GM06990 (cell line): ENCODE results near the gene EGFLAM.

Source experiments
- DNase-seq: peaks from one replicate; pipeline ENCODE4 v3.0.0-alpha.2; 2011; ENCODE audit not compliant: insufficient read length; ENCODE audit errors: extremely low read depth
- H3K27me3 ChIP-seq: replicated peaks from 2 replicates; pipeline ENCODE4 v1.6.0; 2011; ENCODE audit warnings: low read length; ENCODE audit not compliant: control insufficient read depth, insufficient read depth
- H3K36me3 ChIP-seq: 2 replicates; pipeline ENCODE4 v1.5.1; 2011; ENCODE audit warnings: low read length; ENCODE audit not compliant: control insufficient read depth, insufficient read depth
- H3K4me3 ChIP-seq: replicated peaks from 2 replicates; pipeline ENCODE4 v1.5.1; 2011; ENCODE audit warnings: low read depth, mild to moderate bottlenecking, control low read depth, low read length
- CTCF ChIP-seq: IDR thresholded peaks from 2 replicates; pipeline ENCODE4 v1.5.1; 2011; ENCODE audit warnings: low read length, control low read depth, mild to moderate bottlenecking, inconsistent platforms; ENCODE audit not compliant: insufficient read depth, poor library complexity, severe bottlenecking

EGFLAM gene

GRCh38 chr5:38438757-38439156 is 180.4 kb downstream of the EGFLAM start:
- no peak for DNase-seq
- no peaks in the 10 kb centered on the region for H3K27me3 ChIP-seq
- TF ChIP-seq CTCF = no peak
- H3K36me3 ChIP-seq = no peaks in the 10 kb centered on the region
- no peak overlapping the region for H3K4me3 ChIP-seq

- peak; percentile 86 for TF ChIP-seq CTCF
- DNase-seq = peak; percentile 18
- Histone ChIP-seq H3K27me3 (no peaks in the 10 kb centered on the region; the same call in 1 of the 2 replicates), H3K4me3 (no peak overlapping the region), H3K36me3 (no peaks in the 10 kb centered on the region)
Measured at GRCh38 chr5:38441453-38442246, 183.3 kb downstream of the EGFLAM start.

GRCh38 chr5:38442247-38442573 is 183.9 kb downstream of the EGFLAM start:
- Histone ChIP-seq H3K4me3 (no peak overlapping the region), H3K27me3 (no peaks in the 10 kb centered on the region; the same call in 1 of the 2 replicates), H3K36me3 (no peaks in the 10 kb centered on the region)
- DNase-seq = no peak
- no peak for TF ChIP-seq CTCF

GRCh38 chr5:38443390-38443789 is 185.0 kb downstream of the EGFLAM start:
- DNase-seq = no peak
- no peak for TF ChIP-seq CTCF
- H3K27me3 ChIP-seq = no peaks in the 10 kb centered on the region; the same call in 1 of the 2 replicates
- H3K4me3 ChIP-seq = no peak overlapping the region
- H3K36me3 ChIP-seq = no peaks in the 10 kb centered on the region

- no peak overlapping the region for H3K4me3 ChIP-seq
- H3K36me3 ChIP-seq = no peaks in the 10 kb centered on the region
- no peak for DNase-seq
- no peak for TF ChIP-seq CTCF
- H3K27me3 ChIP-seq = peaks cover 2% of the 10 kb centered on the region
Measured at GRCh38 chr5:38445374-38446028, 187.1 kb downstream of the EGFLAM start.
